Esophagus mucosa (tissue), 1 donor: Measurements from ENCODE around the gene TRMT61A. TPM values are rescaled to one million over a fixed set of nuclear protein-coding genes. Genes with fewer than 3 reads are reported as not detected.

ENCODE experiments used
- ATAC-seq: fragments of 200-7000 bp; cut with Tn5 transposase; one replicate; pipeline ENCODE4 v1.9.1; 2020
- total RNA-seq: library from RNA; stranded (reverse); gene quantifications from one replicate; pipeline ENCODE4 v1.2.4, GENCODE V29; 2023
- donor health status: DM: yes; HTN: yes; CAD: no.

TRMT61A gene
- total RNA-seq, 1 donor from 2014 or later, result 6.1 TPM

DNA sequence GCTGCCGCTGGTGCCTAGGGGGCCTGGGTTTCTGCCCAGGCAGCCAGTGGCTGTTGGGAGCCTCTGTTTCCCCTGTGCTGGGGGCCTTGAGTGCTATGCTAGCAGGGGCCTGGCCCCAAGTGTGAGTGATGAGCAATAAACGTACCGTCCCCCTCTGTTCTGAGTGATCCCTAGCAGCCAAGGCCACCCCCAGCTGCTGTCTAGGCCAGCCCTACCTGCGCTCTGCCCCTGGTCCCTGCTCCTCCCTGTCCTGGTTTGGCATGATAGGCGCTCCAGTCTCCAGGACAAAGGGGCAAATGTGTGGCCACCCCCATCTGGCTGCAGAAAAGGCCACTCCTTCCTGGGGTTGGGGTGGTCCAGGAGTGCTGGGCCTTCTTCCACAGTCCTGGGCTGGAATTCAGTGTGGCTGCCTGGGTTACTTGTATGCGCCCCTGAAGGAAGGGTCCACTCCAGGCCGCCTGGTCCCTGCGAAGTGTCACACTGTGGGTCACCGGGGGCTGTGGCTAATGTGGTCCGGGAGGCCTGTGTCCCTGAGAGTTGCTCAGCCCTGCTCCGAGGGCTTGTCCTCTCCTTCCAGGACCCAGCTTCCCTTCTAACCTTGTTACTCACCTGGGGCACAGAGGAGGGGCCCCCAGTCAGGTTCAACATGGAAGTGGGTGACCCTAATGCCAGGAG, 7.0 kb downstream of the TRMT61A start:
- no peak for ATAC-seq

DNA sequence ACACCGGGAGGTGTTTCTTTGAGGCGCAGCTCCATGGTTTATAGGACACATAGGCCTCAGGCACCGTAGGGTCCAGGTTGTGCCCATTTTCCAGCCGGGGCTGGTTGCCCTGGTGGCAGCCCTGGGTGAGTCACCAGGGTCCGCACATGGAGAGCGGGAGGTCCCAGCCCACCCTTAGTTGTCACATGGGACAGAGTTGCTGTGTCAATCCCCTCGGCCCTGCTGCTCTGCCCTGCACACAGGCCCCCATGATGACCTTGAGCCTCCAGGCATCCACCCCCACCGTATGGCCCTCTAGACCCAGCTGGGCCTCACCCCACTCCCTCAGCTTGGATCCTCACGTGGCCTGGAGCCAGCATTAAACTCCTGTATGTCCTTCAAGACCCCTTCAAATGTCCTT, 7.7 kb downstream of the TRMT61A start:
- no peak for ATAC-seq

DNA sequence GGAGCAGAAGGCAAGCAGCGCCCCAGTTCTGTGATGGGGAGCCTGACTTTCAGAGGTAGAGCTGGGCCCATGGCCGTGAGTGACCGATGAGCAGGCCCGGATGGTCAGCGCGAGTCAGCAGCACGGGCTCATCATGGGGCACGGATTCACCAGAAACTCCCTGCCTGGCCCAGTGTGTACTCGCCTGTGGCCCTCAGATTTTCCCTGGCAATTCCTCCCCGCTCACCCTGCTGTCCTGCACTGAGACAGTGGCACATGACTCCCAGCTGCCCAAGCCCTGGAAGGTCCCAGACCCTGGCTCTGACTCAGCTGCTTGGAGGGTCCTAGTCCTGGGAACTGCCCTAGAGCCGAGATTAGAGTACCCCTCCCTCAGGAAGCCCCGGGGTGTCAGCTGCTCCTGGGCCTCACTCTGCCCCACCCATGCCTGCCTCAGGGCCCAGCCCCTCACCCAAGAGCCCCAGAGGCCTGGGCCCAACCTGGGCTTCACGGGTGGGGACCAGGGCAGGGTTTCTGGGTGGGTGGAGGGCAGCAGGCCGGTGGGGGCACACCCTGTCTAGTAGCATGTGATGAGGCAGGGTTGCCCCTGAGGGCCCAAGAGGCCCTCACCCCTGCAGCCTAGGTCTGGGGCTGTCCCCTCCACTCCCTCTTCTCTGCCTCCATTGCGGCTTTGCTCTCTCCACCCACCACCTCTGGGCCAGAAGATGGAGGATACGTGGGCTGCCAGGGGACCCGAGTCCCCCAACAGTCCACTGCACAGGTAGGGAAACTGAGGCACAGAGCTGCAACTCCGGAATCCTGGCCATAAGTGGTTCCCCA, 8.4 kb downstream of the TRMT61A start:
- no peak for ATAC-seq

DNA sequence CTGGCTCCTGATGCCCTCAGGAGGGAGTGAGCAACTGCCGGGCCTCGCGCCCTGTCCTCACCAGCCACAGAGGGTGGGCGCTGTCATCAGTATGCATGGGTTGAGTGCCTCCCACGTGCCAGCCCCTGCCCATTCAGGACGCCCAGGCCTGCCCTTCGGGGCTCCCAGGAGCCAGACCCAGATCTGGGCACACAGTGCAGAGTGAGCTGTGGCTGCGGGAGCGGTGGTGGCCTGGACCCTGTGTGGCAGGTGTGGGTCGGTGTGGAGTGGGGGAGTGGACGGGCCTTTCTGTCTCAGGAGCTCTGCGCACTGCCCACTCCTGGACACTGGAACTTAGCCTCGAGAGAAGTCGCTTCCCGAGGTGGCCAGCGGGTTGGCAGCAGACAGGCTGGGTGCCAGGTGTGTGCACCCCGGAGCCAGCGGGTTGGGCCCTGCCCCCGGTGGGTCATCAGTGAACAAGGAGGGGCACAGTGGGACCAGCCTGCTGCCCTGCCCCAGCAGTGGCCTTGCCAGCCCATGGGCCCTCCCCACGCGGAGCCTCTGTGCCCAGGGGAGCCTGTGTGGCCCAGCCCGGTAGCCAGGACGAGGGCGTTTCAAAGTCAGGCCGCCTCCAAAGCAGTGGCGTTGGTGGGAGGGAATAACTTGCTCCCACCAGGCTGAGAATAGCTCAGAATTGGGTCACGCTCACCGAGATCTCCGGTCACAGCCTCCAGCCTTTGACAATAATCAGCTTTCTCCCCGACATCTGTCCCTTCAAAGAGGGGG, 9.5 kb downstream of the TRMT61A start:
- ATAC-seq, result no peak

DNA sequence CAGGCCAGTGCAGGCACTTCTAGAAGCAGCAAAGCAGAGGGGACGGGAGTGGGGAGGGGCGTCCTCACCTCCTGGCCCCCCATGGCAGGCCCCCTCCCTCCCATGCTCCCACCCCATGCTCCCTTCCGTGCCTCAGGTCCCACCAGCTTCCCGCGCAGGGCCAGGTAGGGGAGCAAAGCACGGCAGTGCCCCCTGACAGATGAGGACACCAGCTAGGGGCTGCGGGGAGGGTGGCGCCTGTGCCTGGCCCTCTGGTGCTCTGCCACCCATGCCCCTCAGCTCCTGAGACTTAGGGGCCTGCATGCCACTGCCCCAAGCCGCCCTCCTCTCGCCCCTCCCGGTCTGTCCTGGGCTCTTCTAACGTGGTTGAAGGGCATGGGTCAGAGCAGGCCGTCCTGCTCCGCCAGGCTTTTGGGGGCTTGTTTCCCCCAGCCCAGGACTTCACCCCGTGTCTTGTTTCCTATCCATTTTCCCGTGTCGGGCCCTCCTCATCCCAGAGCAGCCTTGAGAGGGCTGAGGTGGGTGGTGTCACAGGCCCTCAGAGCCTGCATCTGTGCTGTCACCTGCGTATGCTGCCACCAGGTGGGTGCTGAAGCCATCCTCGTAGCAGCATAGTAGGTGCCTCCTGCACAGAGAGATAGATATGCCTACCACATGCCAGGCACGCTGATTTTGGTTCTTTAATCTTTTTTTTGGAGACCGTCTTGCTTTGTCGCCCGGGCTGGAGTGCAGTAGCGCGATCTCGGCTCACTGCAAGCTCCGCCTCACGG, 10.2 kb downstream of the TRMT61A start:
- no peak for ATAC-seq

DNA sequence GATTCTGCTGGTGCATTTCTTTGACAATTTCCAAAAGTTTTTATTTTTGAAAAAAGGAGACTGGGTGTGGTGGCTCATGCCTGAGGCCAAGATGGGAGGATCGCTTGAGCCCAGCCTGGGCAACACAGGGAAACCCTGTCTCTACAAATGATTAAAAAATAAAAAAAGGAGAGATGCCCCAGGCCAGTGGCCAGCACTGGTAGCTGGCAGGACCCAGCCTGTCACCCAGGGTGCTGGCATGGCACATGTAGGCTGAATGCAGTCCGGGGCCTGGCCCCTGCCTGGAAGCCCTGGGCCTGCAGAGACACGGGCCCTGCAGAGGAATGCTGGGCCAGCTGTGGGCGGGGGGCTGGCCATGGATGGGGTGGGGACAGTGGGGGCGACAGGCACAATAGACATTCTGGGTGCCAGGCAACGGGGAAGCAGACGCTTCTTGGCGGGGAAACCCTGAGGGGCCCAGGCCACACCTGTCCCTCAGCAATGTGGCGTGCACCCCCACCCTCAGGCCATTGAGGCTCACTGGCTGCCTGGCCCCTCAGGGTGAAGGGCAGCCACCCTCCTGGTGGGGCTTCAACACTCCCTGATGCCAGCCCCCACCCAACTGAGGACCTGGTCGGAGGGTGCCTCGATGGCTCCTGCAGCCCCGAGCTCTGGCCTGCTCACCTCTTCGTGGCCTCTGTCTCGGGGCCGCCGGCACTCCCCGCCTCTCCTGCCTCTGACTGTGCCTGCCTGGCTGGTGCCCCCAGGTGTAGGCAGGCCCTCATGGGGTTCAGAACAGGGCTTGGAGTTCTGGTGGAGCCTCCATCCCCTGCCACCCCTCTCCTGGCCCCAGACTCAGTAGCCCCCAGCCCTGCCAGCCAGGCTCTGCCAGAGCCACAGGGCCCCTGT, 12.1 kb downstream of the TRMT61A start:
- ATAC-seq, result peak; percentile 27

DNA sequence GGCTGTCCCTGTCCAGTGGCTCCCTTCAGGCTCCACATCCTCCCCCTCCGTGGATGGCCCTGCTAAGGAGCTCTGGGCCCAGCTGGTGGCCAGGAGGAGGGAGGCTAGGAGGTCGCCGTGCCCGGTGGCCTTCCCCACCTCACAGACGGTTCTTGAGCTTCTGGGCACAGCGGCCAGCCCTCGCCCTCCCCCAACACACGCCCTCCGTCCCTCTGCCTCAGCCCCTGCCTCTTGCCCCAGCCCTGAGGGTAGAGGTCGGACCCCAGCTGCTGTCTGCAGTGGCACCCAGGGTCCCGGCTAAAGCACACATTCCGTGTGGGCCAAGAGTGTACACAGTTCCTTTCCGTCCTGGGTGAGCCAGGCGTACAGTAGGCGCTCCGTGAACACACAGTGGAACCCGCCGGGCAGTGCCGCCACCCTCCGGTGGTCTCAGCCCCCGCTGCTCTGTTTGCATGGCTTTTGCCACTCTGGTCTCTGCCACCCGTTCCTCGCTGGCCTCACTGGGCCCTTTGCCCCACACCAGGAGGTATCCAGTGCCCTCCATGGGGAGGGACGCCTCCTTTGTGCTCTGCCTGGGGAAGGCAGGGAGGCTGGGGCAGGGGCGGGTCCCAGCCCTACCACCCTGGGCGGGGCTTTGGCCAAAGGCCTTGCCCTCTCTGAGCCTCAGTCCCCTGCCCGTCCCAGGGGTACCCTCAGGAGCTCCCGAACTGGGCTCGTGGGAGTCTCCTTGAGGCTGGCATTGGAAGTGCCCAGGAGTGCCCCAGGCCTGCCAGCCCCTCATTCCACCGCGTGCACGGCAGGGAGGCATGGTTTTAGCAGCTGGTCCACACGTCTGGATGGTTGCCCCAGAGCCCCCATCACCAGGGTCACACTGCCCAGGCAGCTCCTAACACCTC, 13.0 kb downstream of the TRMT61A start:
- ATAC-seq, result no peak

DNA sequence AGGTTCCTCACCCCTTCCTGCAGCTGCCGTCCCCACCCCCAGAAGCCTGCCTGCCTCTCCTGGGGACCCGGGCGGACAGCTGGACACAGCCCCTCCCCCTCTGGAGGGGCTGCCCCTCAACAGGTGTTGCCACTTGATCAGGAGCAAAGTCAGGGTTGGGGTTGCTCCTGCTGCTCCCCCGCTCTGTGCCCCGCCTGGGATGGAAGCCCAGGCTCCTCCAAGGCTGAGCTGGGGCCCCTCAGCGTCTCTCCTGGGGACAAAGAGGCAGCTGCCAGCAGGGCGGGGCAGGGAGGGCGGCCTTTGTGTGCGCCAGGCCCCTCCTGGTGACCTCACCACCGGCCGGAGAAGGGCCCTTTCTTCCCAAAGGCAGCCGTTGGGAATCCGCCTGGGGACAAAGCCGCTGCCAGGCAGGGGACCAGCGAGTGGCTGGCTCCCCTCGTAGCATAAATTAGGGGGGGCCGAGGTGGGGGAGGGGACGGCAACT, 13.7 kb downstream of the TRMT61A start:
- ATAC-seq, result no peak

DNA sequence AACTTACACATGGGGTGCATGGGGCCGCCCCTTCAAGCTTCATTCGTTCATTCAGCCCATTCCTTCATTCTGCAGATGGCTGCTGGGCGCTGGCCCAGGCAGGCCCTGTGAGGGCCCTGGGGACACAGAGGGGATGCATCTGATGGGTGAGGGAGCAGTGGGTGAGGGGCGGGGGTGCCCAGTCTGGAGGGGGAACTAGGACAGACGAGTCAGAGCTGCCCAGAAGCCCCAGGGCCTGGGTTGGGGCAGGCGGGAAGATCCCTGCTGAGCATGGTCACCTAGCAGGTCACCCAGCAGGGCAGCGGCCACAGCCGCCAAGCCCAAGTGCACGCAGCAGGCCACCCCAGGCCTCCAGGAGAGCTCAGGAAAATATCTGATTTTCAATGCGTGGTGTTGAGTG, 14.1 kb downstream of the TRMT61A start:
- ATAC-seq, result no peak

DNA sequence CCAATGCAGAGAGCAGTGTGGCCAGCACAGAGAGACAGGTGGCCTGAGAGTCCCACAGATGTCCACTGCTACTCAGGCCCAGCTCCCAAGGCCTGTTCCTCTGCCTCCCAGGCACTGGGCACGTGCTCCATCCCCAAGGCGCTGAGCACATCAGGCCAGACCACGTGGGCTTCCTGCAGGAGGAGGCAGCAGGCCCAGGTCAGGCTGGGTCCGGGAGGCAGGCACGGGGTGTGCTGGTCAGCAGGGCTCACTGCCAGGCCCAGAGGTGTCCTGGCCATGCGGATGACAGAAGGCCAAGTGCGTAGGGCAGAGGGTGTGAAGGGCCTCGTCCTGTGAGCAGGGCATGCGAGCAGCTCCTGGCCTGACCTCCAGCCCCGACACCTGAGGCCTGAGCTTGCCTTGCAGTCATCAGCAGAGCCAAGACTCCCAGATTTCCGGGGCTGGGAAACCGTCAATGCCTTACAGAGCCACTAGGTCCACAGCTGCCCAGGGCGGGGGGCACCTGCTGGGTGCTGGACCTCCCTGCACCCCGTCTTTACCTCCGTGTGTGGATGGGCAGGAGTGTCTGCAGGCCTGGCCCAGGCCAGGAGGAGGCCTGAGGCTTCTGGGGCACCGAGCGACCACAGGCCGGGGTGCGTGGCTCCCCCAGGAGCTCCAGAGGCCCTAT, 14.9 kb downstream of the TRMT61A start:
- no peak for ATAC-seq

DNA sequence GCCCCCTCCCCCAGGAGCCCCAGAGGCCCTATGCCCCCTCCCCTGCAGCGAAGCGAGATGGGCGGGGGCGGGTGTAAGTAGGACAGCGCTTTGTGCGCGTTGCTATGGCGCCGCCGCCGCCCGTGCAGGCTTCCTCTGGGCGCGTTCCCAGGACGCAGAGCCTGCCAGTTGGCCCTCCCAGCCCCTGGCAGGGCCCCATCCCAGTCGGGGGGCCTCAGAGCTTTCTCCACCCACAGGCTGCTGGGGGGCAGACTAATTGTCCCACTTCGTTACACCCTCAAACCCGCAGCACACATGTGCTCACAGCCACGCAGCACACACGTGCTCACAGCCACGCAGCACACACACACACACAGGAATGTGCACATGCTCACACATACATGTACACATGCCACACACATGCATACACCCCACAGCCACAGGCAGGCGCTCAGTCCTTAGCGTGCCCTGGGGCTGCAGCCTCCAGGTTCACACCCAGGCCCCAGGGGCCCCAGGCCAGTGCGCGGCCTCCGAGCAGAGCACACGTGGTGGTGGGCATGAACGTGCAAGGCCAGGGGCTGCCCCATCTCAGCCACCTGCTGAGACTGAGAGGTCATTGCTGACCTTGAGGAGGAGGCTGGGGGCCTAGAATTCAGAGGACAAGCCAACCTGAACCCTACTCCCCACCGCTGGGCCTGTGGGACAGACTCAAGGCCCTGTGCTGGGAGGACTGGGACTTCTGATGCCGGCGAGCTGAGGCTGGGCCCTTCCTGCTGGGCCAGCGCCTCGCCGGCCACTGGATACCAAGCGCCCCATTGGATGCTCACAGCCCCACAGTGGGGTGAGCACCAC, 15.6 kb downstream of the TRMT61A start:
- ATAC-seq, result no peak

DNA sequence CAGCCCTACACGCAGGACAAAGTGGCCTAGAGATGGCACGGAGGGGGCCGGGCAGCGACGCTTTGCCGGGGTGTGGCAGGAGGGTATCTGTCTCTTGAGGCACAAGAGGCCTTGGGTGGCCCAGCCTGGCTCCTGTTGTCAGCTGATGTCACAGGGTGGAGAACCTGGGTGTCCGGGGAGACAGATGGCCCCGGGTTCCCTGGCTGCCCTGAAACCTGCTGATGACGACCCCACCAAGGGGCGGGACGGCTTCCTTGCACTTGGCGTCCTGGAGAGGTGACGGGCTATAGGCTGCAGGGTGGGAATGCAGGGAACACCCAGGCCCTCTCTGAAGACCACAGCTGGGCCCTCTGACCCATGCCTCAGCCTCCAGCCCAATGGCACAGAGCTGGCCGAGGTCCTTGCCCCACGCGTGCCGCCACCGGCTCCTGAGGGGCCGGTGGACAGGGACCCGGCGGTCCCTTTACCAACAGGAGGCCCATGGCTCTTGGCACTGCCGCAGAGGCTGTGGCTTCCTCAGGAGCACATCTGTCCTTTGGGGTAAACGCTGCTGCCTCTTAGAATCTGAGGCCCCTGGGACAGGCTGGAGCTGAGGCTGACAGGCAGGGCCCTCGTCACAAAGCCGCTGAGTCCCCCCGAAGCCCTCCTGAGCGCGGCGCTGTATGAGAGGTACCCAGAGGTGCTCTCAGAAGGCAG, 16.4 kb downstream of the TRMT61A start:
- no peak for ATAC-seq

DNA sequence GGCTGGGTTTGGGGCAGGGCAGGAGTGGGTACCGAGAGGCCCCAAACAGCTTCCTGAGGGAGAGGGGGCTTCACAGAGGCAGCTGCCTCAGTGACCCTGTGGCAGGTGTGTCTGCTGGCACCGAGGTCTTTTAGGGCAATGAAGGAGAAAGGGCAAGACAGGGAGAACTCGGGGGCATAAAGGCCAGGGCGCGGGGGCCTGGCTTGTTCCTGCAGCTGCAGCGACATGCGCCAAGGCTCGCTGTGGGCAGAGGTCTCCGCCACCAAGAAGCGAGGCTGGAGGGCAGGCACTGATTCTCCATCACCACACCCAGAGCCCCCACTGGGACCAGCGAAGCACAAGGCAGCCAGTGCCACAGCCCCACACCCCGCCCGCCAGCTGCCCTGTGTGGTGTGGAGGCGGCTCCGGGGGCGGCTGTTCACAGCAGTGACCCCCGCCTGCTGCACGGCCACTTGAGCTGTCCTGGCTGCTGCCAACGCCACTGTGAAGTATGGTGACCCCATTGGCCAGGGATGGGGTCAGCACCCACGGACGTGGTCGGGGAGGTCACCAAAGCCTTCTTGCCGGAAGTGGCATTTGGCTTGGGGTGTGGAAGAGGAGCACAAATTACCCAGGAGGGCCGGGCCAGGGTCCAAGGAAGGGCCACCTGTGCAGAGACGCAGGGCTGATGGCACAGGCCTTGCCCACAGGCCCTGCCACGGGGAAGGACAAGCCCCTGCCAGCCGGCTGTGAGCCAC, 17.1 kb downstream of the TRMT61A start:
- ATAC-seq, result no peak

DNA sequence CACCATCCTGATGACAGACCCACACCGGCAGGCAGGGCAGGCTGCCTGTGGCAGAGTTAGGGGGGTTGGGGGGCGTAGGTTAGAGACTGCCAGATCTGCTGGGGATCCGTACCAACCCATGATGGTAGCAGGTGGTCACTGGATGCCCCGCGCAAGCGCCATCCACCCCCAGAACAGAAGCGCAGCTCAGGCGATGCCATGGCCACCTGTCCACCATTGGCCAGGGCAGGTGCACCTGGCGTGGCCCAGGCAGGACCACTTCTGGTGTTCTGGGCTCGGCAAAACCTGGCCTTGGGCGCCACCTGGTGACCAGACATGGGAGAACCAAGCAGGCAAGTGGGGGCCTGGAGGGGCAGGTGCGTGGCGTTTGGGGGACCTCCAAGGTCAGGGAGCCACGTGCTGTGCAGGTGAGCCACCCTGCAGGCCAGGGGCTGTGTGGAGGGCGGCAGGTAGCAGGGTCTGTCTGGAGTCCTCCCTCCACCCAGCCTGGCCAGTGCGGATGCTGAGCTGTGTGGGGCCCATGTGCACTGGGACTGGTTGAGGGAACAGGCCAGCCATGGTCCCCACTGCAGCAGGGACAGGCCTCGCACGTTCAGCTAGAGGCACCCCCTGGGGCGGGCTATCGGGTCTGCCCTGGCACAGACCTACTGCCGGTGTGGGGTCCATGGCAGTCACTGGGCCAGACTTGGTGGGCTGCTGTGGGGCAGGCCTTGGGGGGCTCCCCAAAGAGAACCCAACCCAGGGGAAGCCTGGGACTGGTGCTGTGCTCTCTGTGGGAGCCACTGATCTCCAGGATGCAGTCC, 17.9 kb downstream of the TRMT61A start:
- ATAC-seq, result peak; percentile 41

DNA sequence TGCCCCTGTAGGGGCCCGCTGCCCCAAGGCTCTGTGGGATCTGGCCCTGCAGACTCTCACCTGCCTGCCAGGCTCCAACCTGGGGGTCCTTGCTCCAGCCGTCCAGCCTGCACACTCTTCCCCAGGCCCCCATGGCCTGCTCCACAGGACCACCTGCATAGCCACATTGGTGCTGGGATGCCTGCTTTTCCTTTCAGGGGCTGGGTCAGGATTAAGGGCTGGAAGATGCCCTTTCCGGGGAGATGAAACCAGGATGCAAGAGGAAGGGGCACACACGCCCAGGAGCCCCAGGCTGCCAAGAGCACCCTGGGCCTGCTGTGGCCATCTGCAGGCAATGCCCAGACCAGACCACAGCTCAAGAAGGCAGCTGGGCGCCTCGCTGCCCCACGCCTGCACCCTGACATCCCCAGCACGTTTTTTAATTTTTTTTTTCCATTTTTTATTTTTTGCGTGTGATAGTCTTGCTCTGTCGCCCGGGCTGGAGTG, 18.5 kb downstream of the TRMT61A start:
- ATAC-seq, result no peak

DNA sequence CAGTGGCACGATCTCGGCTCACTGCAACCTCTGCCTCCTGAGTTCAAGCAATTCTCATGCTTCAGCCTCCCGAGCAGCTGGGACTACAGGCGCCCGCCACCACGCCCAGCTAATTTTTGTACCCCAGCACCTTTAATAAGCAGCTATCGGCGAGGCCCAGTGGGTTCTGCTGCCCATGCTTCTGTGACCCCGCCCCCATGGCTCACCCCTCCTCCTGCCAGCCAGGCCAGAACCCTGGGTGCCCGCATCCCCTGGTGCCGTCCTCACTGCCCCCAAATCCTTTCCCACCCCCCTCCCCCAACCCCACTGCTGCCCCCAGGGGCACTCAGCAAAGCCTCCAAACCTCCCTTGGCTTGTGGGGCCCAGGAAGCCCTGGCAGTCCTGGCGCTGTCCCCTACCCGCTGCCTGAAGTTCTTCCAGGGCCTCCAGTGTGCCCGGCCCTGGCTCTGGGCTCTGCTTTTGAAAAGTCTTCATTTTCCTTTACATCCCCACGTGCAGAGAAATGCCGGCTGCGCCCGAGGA, 19.0 kb downstream of the TRMT61A start:
- no peak for ATAC-seq
